H9 (cell line): Measurements from ENCODE around the gene RXFP3. TPM values are rescaled to one million over a fixed set of nuclear protein-coding genes. Genes with fewer than 3 reads are reported as not detected.

Experiments
- DNase-seq: peaks from one replicate; pipeline ENCODE4 v3.0.0-alpha.2; 2017
- H2AFZ ChIP-seq: one replicate; pipeline ENCODE4 v1.6.1; 2013; ENCODE audit warnings: mild to moderate bottlenecking, low read length, control low read depth, moderate library complexity
- H2AK5ac ChIP-seq: 2 replicates; pipeline ENCODE4 v1.6.1; 2013; ENCODE audit warnings: low read length, control low read depth, mixed read lengths; ENCODE audit not compliant: insufficient read length
- H2BK120ac ChIP-seq: one replicate; pipeline ENCODE4 v1.6.1; 2013; ENCODE audit warnings: low read depth, mild to moderate bottlenecking, low read length, control low read depth, inconsistent platforms; ENCODE audit not compliant: poor library complexity, severe bottlenecking
- H2BK12ac ChIP-seq: 2 replicates; pipeline ENCODE4 v1.6.1; 2013; ENCODE audit warnings: low read length, control low read depth, mixed read lengths, low read depth; ENCODE audit not compliant: insufficient read length
- H2BK15ac ChIP-seq: 2 replicates; pipeline ENCODE4 v1.6.1; 2013; ENCODE audit warnings: low read depth, low read length, control low read depth
- H2BK20ac ChIP-seq: one replicate; pipeline ENCODE4 v1.6.1; 2013; ENCODE audit warnings: low read depth, mild to moderate bottlenecking, low read length, control low read depth, inconsistent platforms; ENCODE audit not compliant: poor library complexity, severe bottlenecking
- H2BK5ac ChIP-seq: 2 replicates; pipeline ENCODE4 v1.6.1; 2013; ENCODE audit warnings: low read length, control low read depth, mixed read lengths; ENCODE audit not compliant: insufficient read length
- H3K14ac ChIP-seq: 2 replicates; pipeline ENCODE4 v1.6.1; 2013; ENCODE audit warnings: low read length, control low read depth; ENCODE audit not compliant: insufficient read depth
- H3K18ac ChIP-seq: 2 replicates; pipeline ENCODE4 v1.6.1; 2013; ENCODE audit warnings: low read depth, mild to moderate bottlenecking, mixed read lengths, low read length, control low read depth; ENCODE audit not compliant: insufficient read length
- H3K23ac ChIP-seq: 2 replicates; pipeline ENCODE4 v1.6.1; 2013; ENCODE audit warnings: low read length, control low read depth, mixed read lengths, low read depth; ENCODE audit not compliant: insufficient read length
- H3K23me2 ChIP-seq: 2 replicates; pipeline ENCODE4 v1.6.1; 2013; ENCODE audit warnings: low read depth, mild to moderate bottlenecking, mixed read lengths, low read length, control low read depth; ENCODE audit not compliant: insufficient read length, poor library complexity, severe bottlenecking
- H3K27ac ChIP-seq: 2 replicates; pipeline ENCODE4 v1.5.1; 2013; ENCODE audit warnings: low read length, control low read depth, mixed read lengths, low read depth; ENCODE audit not compliant: insufficient read length
- H3K27me3 ChIP-seq: 2 replicates; pipeline ENCODE4 v1.6.1; 2013; ENCODE audit warnings: low read length, control low read depth, inconsistent platforms; ENCODE audit not compliant: insufficient read depth
- H3K4ac ChIP-seq: 2 replicates; pipeline ENCODE4 v1.6.1; 2013; ENCODE audit warnings: low read depth, mild to moderate bottlenecking, control low read depth, inconsistent platforms, low read length, moderate library complexity
- H3K4me1 ChIP-seq: 2 replicates; pipeline ENCODE4 v1.6.1; 2013; ENCODE audit warnings: low read length, control low read depth, inconsistent platforms; ENCODE audit not compliant: insufficient read depth
- H3K4me2 ChIP-seq: 2 replicates; pipeline ENCODE4 v1.6.1; 2013; ENCODE audit warnings: low read length, control low read depth, mixed read lengths; ENCODE audit not compliant: insufficient read length, insufficient read depth
- H3K56ac ChIP-seq: 2 replicates; pipeline ENCODE4 v1.6.1; 2013; ENCODE audit warnings: low read depth, mild to moderate bottlenecking, mixed read lengths, low read length, control low read depth; ENCODE audit not compliant: insufficient read length
- H3K79me1 ChIP-seq: 2 replicates; pipeline ENCODE4 v1.6.1; 2013; ENCODE audit warnings: low read depth, mild to moderate bottlenecking, moderate library complexity, low read length, control low read depth, inconsistent platforms; ENCODE audit not compliant: insufficient read depth, poor library complexity, severe bottlenecking
- H3K79me2 ChIP-seq: 2 replicates; pipeline ENCODE4 v1.6.1; 2013; ENCODE audit warnings: low read length, control low read depth, inconsistent platforms; ENCODE audit not compliant: insufficient read depth
- H3K9ac ChIP-seq: 2 replicates; pipeline ENCODE4 v1.6.1; 2013; ENCODE audit warnings: low read length, control low read depth, mixed read lengths; ENCODE audit not compliant: insufficient read length; ENCODE audit errors: extremely low read depth
- H3K9me3 ChIP-seq: one replicate; pipeline ENCODE4 v1.6.1; 2013; ENCODE audit warnings: low read depth, low read length, inconsistent platforms; ENCODE audit not compliant: control insufficient read depth
- H3T11ph ChIP-seq: one replicate; pipeline ENCODE4 v1.6.1; 2013; ENCODE audit warnings: mild to moderate bottlenecking, low read length, control low read depth, inconsistent platforms
- H4K20me1 ChIP-seq: one replicate; pipeline ENCODE4 v1.6.1; 2013; ENCODE audit not compliant: control insufficient read depth, insufficient read length, insufficient read depth
- H4K5ac ChIP-seq: 2 replicates; pipeline ENCODE4 v1.6.1; 2013; ENCODE audit warnings: low read depth, mild to moderate bottlenecking, mixed read lengths, low read length, control low read depth; ENCODE audit not compliant: insufficient read length
- H4K8ac ChIP-seq: replicated peaks from 2 replicates; pipeline ENCODE4 v1.6.1; 2013; ENCODE audit warnings: low read length, control low read depth, mixed read lengths, low read depth; ENCODE audit not compliant: insufficient read length
- H4K91ac ChIP-seq: 2 replicates; pipeline ENCODE4 v1.6.1; 2013; ENCODE audit warnings: low read depth, mild to moderate bottlenecking, moderate library complexity, mixed read lengths, low read length, control low read depth; ENCODE audit not compliant: insufficient read length
- H3K27ac Mint-ChIP-seq, 3 experiments: 2 replicates in 2 of 3; 3 replicates in 1 of 3; pipeline ENCODE4 v1.8.0; 2020 to 2021; ENCODE audit warnings: mixed read lengths in 3 of 3, mild to moderate bottlenecking in 1 of 3, moderate library complexity in 1 of 3
- H3K27me3 Mint-ChIP-seq: 2 replicates; pipeline ENCODE4 v1.8.0; 2021; ENCODE audit warnings: low read depth, mild to moderate bottlenecking, moderate library complexity, mixed read lengths
- H3K36me3 Mint-ChIP-seq, 3 experiments: 2 replicates in 2 of 3; 3 replicates in 1 of 3; pipeline ENCODE4 v1.8.0; 2020 to 2021; ENCODE audit warnings: low read depth in 3 of 3, mixed read lengths in 3 of 3; ENCODE audit not compliant: insufficient read depth in 1 of 3
- H3K4me1 Mint-ChIP-seq, 2 experiments: 2 replicates each; pipeline ENCODE4 v1.8.0; 2020; ENCODE audit warnings: mixed read lengths in 2 of 2
- H3K4me3 Mint-ChIP-seq, 2 experiments: 2 replicates in 1 of 2; 3 replicates in 1 of 2; pipeline ENCODE4 v1.8.0; 2020 to 2021; ENCODE audit warnings: mild to moderate bottlenecking in 2 of 2, mixed read lengths in 2 of 2, moderate library complexity in 1 of 2
- H3K9me3 Mint-ChIP-seq, 2 experiments: 2 replicates in 1 of 2; 3 replicates in 1 of 2; pipeline ENCODE4 v1.8.0; 2020; ENCODE audit warnings: mild to moderate bottlenecking in 2 of 2, mixed read lengths in 2 of 2, moderate library complexity in 1 of 2
- CTCF ChIP-seq: fragments of 200-600 bp; sonication (generic); conservative IDR thresholded peaks from 3 replicates; pipeline ENCODE4 v1.8.0; 2021; ENCODE audit warnings: antibody characterized with exemption, mild to moderate bottlenecking
- WGBS: extraction: QIAGEN DNeasy Blood & Tissue Kit; methylation state at CpG from one replicate; pipeline ENCODE4 v1.1.7; 2013; ENCODE audit warnings: missing lambda C conversion rate, low lambda C conversion rate, mixed read lengths; ENCODE audit not compliant: insufficient read length; ENCODE audit errors: extremely low coverage; 5-methylcytosine and 5-hydroxymethylcytosine counted together
- total RNA-seq: library from RNA; stranded (reverse); gene quantifications from 2 replicates; pipeline ENCODE4 v1.2.1, GENCODE V29; 2021

RXFP3 gene
- total RNA-seq, 1 experiment from 2014 or later: not detected

DNA sequence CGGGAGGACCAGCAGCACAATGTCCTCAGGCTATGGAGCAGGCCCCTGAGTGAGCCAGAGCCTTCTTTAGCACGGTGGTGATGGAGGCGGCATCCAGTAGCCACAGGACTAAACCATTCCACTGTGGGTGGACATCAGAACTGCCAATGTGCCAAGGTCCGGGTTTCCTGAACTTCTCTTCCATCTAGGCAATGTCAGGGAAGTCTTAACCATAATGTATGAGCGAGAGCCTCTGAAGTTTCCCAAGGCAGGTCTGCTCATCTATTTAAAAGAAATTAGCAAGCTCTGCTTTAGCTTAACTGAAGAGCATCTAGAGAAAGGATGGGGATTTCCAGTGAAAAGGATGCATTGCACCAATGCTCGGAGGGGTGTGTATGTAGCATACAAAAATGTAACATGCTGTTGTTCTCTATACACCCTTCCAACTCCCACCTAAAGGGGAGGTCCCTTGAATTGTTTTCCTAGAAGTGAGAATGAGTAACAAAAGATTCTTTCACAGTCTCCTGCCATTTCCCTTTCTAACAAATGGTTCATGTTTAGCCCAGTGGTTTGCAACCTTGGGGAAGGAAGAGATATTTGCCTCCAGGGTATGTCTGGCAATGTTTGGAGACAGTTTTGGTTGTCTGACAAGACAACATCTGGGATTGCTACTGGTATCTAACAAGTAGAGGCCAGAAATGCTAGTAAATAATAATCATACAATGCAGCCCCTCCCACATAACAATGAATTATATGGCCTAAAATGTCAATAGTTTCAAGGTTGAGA is 6.1 kb upstream of the RXFP3 start:
- Histone ChIP-seq H4K91ac (no peak overlapping the region), H3K14ac (peak overlapping the region; percentile 42; the same call in 1 of the 2 replicates), H3K9me3 (no peaks in the 10 kb centered on the region), H3K9ac (no peak overlapping the region), H3K23ac (no peak overlapping the region), H3K79me2 (no peaks in the 10 kb centered on the region), H3K4me2 (no peak overlapping the region), H4K5ac (no peak overlapping the region), H3K56ac (no peak overlapping the region), H3K79me1 (no peaks in the 10 kb centered on the region), H3K18ac (no peak overlapping the region), H2AFZ (no peak overlapping the region), H2BK20ac (no peak overlapping the region), H3K27ac (no peak overlapping the region), H3K4me1 (peaks cover 7% of the 10 kb centered on the region; the same call in 1 of the 2 replicates), H3K27me3 (no peaks in the 10 kb centered on the region), H2BK12ac (no peak overlapping the region), H2BK5ac (no peak overlapping the region), H3K23me2 (no peaks in the 10 kb centered on the region), H4K20me1 (no peaks in the 10 kb centered on the region), H3T11ph (no peak overlapping the region), H4K8ac (no peak overlapping the region), H3K4ac (no peak overlapping the region), H2BK15ac (no peak overlapping the region), H2BK120ac (no peak overlapping the region), H2AK5ac (no peak overlapping the region)
- H3K27ac Mint-ChIP-seq: no peak overlapping the region
- no peak overlapping the region for H3K4me3 Mint-ChIP-seq
- H3K4me1 Mint-ChIP-seq: peaks cover 44 to 45% of the 10 kb centered on the region in 2 experiments
- no peaks in the 10 kb centered on the region for H3K27me3 Mint-ChIP-seq
- DNase-seq: no peak
- H3K9me3 Mint-ChIP-seq: no peaks in the 10 kb centered on the region
- no CpG with 5 or more reads among the region's 6 CpGs for WGBS
- no peaks in the 10 kb centered on the region; a peak in 1 of 7 replicates for H3K36me3 Mint-ChIP-seq
- no peak for TF ChIP-seq CTCF
